NCI-H1436 (cell line): ENCODE results near the gene AMT.
"Not testable (repeated sequence)": the region's sequence is repeated elsewhere in the genome, so short reads cannot be mapped to it uniquely, and the experiment has no call there.

ENCODE experiments used
- DNase-seq: peaks from one replicate; lab custom pipeline; 2025; lab: John Stamatoyannopoulos, UW

AMT gene

GRCh38 chr3:49424816-49425215 is 2.5 kb upstream of the AMT start:
- DNase-seq, result no peak

GRCh38 chr3:49421890-49422378 is 339 bp downstream of the AMT start:
- no peak for DNase-seq

GRCh38 chr3:49417516-49418120 is 4.7 kb downstream of the AMT start:
- no peak for DNase-seq

GRCh38 chr3:49416867-49417266 is 5.4 kb downstream of the AMT start:
- DNase-seq, result no peak

- DNase-seq, result no peak
Measured at GRCh38 chr3:49415931-49416601, 6.2 kb downstream of the AMT start.

GRCh38 chr3:49414753-49415152 is 7.5 kb downstream of the AMT start:
- DNase-seq, result no peak

- no peak for DNase-seq
Measured at GRCh38 chr3:49413338-49413734, 8.9 kb downstream of the AMT start.

GRCh38 chr3:49412632-49413337 is 9.5 kb downstream of the AMT start:
- DNase-seq, result no peak

GRCh38 chr3:49411968-49412631 is 10.2 kb downstream of the AMT start, which contains the start of the genes RHOA and TCTA:
Gene RHOA, minus strand, starts transcription at chr3:49411976. Its CDS starts 36,387 bp downstream, at chr3:49375589.
Gene TCTA, plus strand, starts transcription at chr3:49412423. Its CDS starts 4 bp downstream, at chr3:49412427.
- DNase-seq, result peak; percentile 96

GRCh38 chr3:49411535-49411967 is 10.7 kb downstream of the AMT start:
- no peak for DNase-seq

GRCh38 chr3:49410846-49411534 is 11.3 kb downstream of the AMT start:
- DNase-seq, result no peak

GRCh38 chr3:49410066-49410845 is 12.0 kb downstream of the AMT start:
- DNase-seq, result no peak

- DNase-seq, result no peak
Measured at GRCh38 chr3:49406571-49407565, 15.4 kb downstream of the AMT start.

GRCh38 chr3:49405570-49405969 is 16.7 kb downstream of the AMT start:
- not testable (repeated sequence) for DNase-seq

- no peak for DNase-seq
Measured at GRCh38 chr3:49403891-49404290, 18.4 kb downstream of the AMT start.

- DNase-seq, result no peak
Measured at GRCh38 chr3:49401766-49402165, 20.5 kb downstream of the AMT start.

- no peak for DNase-seq
Measured at GRCh38 chr3:49399461-49399860, 22.8 kb downstream of the AMT start.

GRCh38 chr3:49397470-49397869 is 24.8 kb downstream of the AMT start:
- no peak for DNase-seq

GRCh38 chr3:49391310-49391709 is 31.0 kb downstream of the AMT start:
- not testable (repeated sequence) for DNase-seq

- no peak for DNase-seq
Measured at GRCh38 chr3:49389297-49389696, 33.0 kb downstream of the AMT start.
